Neural cell (in vitro differentiated cells): Measurements from ENCODE around the gene NDST3. TPM values are rescaled to one million over a fixed set of nuclear protein-coding genes. Genes with fewer than 3 reads are reported as not detected.

Experiments used
- H2AFZ ChIP-seq: fragments of 200-600, 300-800 bp; sonication (generic), shearing (Covaris generic); 2 replicates; pipeline ENCODE4 v1.6.0; 2014; ENCODE audit warnings: low read depth, mild to moderate bottlenecking, antibody characterized with exemption, low read length, moderate library complexity
- H3F3A ChIP-seq: fragments of 200-600 bp; shearing (Covaris generic); 2 replicates; pipeline ENCODE4 v1.6.1; 2016; ENCODE audit warnings: mild to moderate bottlenecking, moderate library complexity, mixed read lengths, antibody characterized with exemption, low read length; ENCODE audit not compliant: insufficient read depth, poor library complexity, severe bottlenecking
- H3K27ac ChIP-seq: fragments of 200-600, 300-800 bp; sonication (generic), shearing (Covaris generic); 2 replicates; pipeline ENCODE4 v1.5.1; 2014; ENCODE audit warnings: mild to moderate bottlenecking, low read length, moderate library complexity
- H3K27me3 ChIP-seq: fragments of 300-800, 200-600 bp; sonication (generic), shearing (Covaris generic); 2 replicates; pipeline ENCODE4 v1.6.0; 2014; ENCODE audit warnings: mild to moderate bottlenecking, low read depth, low read length, moderate library complexity; ENCODE audit not compliant: insufficient read depth
- H3K36me3 ChIP-seq: fragments of 300-800, 200-600 bp; sonication (generic), shearing (Covaris generic); 2 replicates; pipeline ENCODE4 v1.5.1; 2014; ENCODE audit warnings: mild to moderate bottlenecking, antibody characterized with exemption, low read length, moderate library complexity; ENCODE audit not compliant: insufficient read depth
- H3K4me2 ChIP-seq: fragments of 300-800, 200-600 bp; sonication (generic), shearing (Covaris generic); 2 replicates; pipeline ENCODE4 v1.6.0; 2014; ENCODE audit warnings: mild to moderate bottlenecking, low read length
- H3K4me3 ChIP-seq: fragments of 300-800, 200-600 bp; sonication (generic), shearing (Covaris generic); 2 replicates; pipeline ENCODE4 v1.5.1; 2014; ENCODE audit warnings: mild to moderate bottlenecking, low read length, moderate library complexity
- H3K79me2 ChIP-seq: fragments of 200-600 bp; shearing (Covaris generic); replicated peaks from 2 replicates; pipeline ENCODE4 v1.6.0; 2014; ENCODE audit warnings: mild to moderate bottlenecking, low read length, moderate library complexity; ENCODE audit not compliant: insufficient read depth
- H3K9ac ChIP-seq: fragments of 300-800, 200-600 bp; sonication (generic), shearing (Covaris generic); 2 replicates; pipeline ENCODE4 v1.6.1; 2016; ENCODE audit warnings: mild to moderate bottlenecking, low read length, mixed read lengths
- H3K9me2 ChIP-seq: fragments of 200-600 bp; shearing (Covaris generic); 2 replicates; pipeline ENCODE4 v1.6.1; 2016; ENCODE audit warnings: mild to moderate bottlenecking, low read length, mixed read lengths; ENCODE audit not compliant: insufficient read depth
- H3K9me3 ChIP-seq: fragments of 200-600, 300-800 bp; sonication (generic), shearing (Covaris generic); 2 replicates; pipeline ENCODE4 v1.6.1; 2016; ENCODE audit warnings: mild to moderate bottlenecking, mixed run types, low read length, moderate library complexity, mixed read lengths
- H4K20me1 ChIP-seq: fragments of 200-600 bp; shearing (Covaris generic); 2 replicates; pipeline ENCODE4 v1.6.1; 2016; ENCODE audit warnings: mild to moderate bottlenecking, mixed run types; ENCODE audit not compliant: insufficient read depth
- CTCF ChIP-seq: fragments of 450-650 bp; IDR thresholded peaks from 2 replicates; pipeline ENCODE4 v1.5.1; 2014; ENCODE audit warnings: antibody characterized with exemption, mild to moderate bottlenecking, moderate library complexity; ENCODE audit not compliant: poor library complexity, severe bottlenecking
- EP300 ChIP-seq: fragments of 450-650 bp; conservative IDR thresholded peaks from 2 replicates; pipeline ENCODE4 v1.6.1; 2014; ENCODE audit warnings: antibody characterized with exemption, mild to moderate bottlenecking, moderate library complexity; ENCODE audit not compliant: poor library complexity, severe bottlenecking
- EZH2 ChIP-seq: fragments of 200-600, 300-800 bp; shearing (Covaris generic), sonication (generic); IDR thresholded peaks from 2 replicates; pipeline ENCODE4 v1.6.1; 2014; ENCODE audit warnings: antibody characterized with exemption, low read length, borderline replicate concordance, mild to moderate bottlenecking; ENCODE audit not compliant: insufficient read depth, poor library complexity, severe bottlenecking
- MXI1 ChIP-seq: fragments of 450-650 bp; conservative IDR thresholded peaks from 2 replicates; pipeline ENCODE4 v1.6.1; 2014; ENCODE audit warnings: antibody characterized with exemption, mild to moderate bottlenecking; ENCODE audit not compliant: poor library complexity, severe bottlenecking
- POLR2AphosphoS5 ChIP-seq: IDR thresholded peaks from 2 replicates; pipeline ENCODE4 v1.6.1; 2012
- RAD21 ChIP-seq: fragments of 450-650 bp; conservative IDR thresholded peaks from 2 replicates; pipeline ENCODE4 v1.6.1; 2014; ENCODE audit warnings: antibody characterized with exemption, mild to moderate bottlenecking, moderate library complexity
- REST ChIP-seq: IDR thresholded peaks from 2 replicates; pipeline ENCODE4 v1.6.1; 2012; ENCODE audit warnings: borderline replicate concordance
- SMC3 ChIP-seq: fragments of 450-650 bp; conservative IDR thresholded peaks from 2 replicates; pipeline ENCODE4 v1.6.1; 2014; ENCODE audit warnings: antibody characterized with exemption, mild to moderate bottlenecking, moderate library complexity; ENCODE audit not compliant: poor library complexity
- TAF1 ChIP-seq: IDR thresholded peaks from 2 replicates; pipeline ENCODE4 v1.6.1; 2012; ENCODE audit warnings: low read depth
- polyA plus RNA-seq: library from polyadenylated mRNA; depleted of rRNA; stranded (reverse); fragments of >200 nt; gene quantifications from 2 replicates; pipeline ENCODE4 v1.2.3, GENCODE V29; 2014

Gene NDST3
- polyA plus RNA-seq, 1 donor from 2014 or later, result 4.0 TPM

GRCh38 chr4:118058955-118059354, 24.7 kb downstream of the NDST3 start:
- H3K4me2 ChIP-seq, result no peak overlapping the region
- no peaks in the 10 kb centered on the region for H3K9me2 ChIP-seq
- H4K20me1 ChIP-seq, result no peaks in the 10 kb centered on the region

GRCh38 chr4:118059397-118059796, 25.1 kb downstream of the NDST3 start:
- no peaks in the 10 kb centered on the region for H3K79me2 ChIP-seq
- H3K9me2 ChIP-seq, result no peaks in the 10 kb centered on the region
- no peak overlapping the region for H3K4me3 ChIP-seq
- no peaks in the 10 kb centered on the region for H3K27me3 ChIP-seq
- H3K9me3 ChIP-seq, result no peaks in the 10 kb centered on the region
- H2AFZ ChIP-seq, result no peak overlapping the region
- no peak overlapping the region for H3K9ac ChIP-seq
- no peak overlapping the region for H3K27ac ChIP-seq
- no peaks in the 10 kb centered on the region for H3K36me3 ChIP-seq
- H3K4me2 ChIP-seq, result no peak overlapping the region
- H4K20me1 ChIP-seq, result no peaks in the 10 kb centered on the region
- no peaks in the 10 kb centered on the region for H3F3A ChIP-seq
- TF ChIP-seq RAD21, result no peak
- no peak for TF ChIP-seq MXI1
- no peak for TF ChIP-seq EZH2
- TF ChIP-seq EP300, result no peak
- TF ChIP-seq POLR2AphosphoS5, result no peak
- TF ChIP-seq SMC3, result no peak
- no peak for TF ChIP-seq REST

More at GRCh38 chr4:118058955-118059354, 24.7 kb downstream of the NDST3 start:
- no peak overlapping the region for H3K9ac ChIP-seq
- no peak overlapping the region for H3K27ac ChIP-seq
- H3K9me3 ChIP-seq, result no peaks in the 10 kb centered on the region
- no peaks in the 10 kb centered on the region for H3F3A ChIP-seq
- H3K4me3 ChIP-seq, result no peak overlapping the region
- H3K27me3 ChIP-seq, result no peaks in the 10 kb centered on the region
- no peaks in the 10 kb centered on the region for H3K79me2 ChIP-seq
- no peak overlapping the region for H2AFZ ChIP-seq
- H3K36me3 ChIP-seq, result no peaks in the 10 kb centered on the region
- no peak for TF ChIP-seq POLR2AphosphoS5
- TF ChIP-seq EZH2, result no peak
- no peak for TF ChIP-seq SMC3
- no peak for TF ChIP-seq CTCF
- TF ChIP-seq RAD21, result no peak
- no peak for TF ChIP-seq EP300
- no peak for TF ChIP-seq REST
- TF ChIP-seq MXI1, result no peak
- no peak for TF ChIP-seq TAF1
